ENCODE data around the gene TRIM40. TPM values are rescaled to one million over a fixed set of nuclear protein-coding genes. Genes with fewer than 3 reads are reported as not detected.

TRIM40 gene
- total and polyA plus RNA-seq, 2 of the 13 experiments (the other 11 are each of a cell fraction or from before 2014, with no cell fraction given), result 0.58 TPM; not detected in 1

- peak; percentile 86 for TF ChIP-seq CTCF (CRISPR knock-in tag; IDR thresholded peaks at IDR 0.05)
- TF ChIP-seq PRPF4 (IDR thresholded peaks at IDR 0.05; ENCODE audit: low read depth, low read length, poor library complexity, severe bottlenecking), result no peak
- TF ChIP-seq TARDBP (CRISPR knock-in tag; IDR thresholded peaks at IDR 0.05), result peak; percentile 32; the same call in 1 of the 2 replicates
- no peak for TF ChIP-seq KMT2A (CRISPR knock-in tag; IDR thresholded peaks at IDR 0.05)
- TF ChIP-seq RARG (CRISPR knock-in tag; IDR thresholded peaks at IDR 0.05; ENCODE audit: low read depth), result no peak
- no peak for TF ChIP-seq TBP (CRISPR knock-in tag; IDR thresholded peaks at IDR 0.05)
- TF ChIP-seq ZNF710 (CRISPR knock-in tag; IDR thresholded peaks at IDR 0.05; ENCODE audit: borderline replicate concordance), result 0 out of 2 replicates have a peak, but pooled peaks have one; percentile 36
- TF ChIP-seq THAP11 (CRISPR knock-in tag; IDR thresholded peaks at IDR 0.05), result 0 out of 2 replicates have a peak, but pooled peaks have one; percentile 37
- TF ChIP-seq FLYWCH1 (CRISPR knock-in tag; IDR thresholded peaks at IDR 0.05), result no peak
- no peak for TF ChIP-seq ZBTB49 (CRISPR knock-in tag; IDR thresholded peaks at IDR 0.05; ENCODE audit: borderline replicate concordance)
- 0 out of 2 replicates have a peak, but pooled peaks have one; percentile 19 for TF ChIP-seq FOXK1 (CRISPR knock-in tag; IDR thresholded peaks at IDR 0.05; ENCODE audit: borderline replicate concordance, low read depth)
- peak; percentile 32; the same call in 1 of the 2 replicates for TF ChIP-seq PAXIP1 (CRISPR knock-in tag; conservative IDR thresholded peaks at IDR 0.05)
- no peak for TF ChIP-seq ESRRA (CRISPR knock-in tag; IDR thresholded peaks at IDR 0.05; ENCODE audit: low read depth)
- TF ChIP-seq STAG1 (CRISPR knock-in tag; IDR thresholded peaks at IDR 0.05), result peak; percentile 89
- TF ChIP-seq HES4 (CRISPR knock-in tag; IDR thresholded peaks at IDR 0.05; ENCODE audit: borderline replicate concordance), result no peak
- TF ChIP-seq MTA3 (CRISPR knock-in tag; IDR thresholded peaks at IDR 0.05), result no peak
- TF ChIP-seq XRCC5 (optimal IDR thresholded peaks at IDR 0.05; ENCODE audit: low read length), result no peak
- TF ChIP-seq MIER3 (CRISPR knock-in tag; IDR thresholded peaks at IDR 0.05; ENCODE audit: borderline replicate concordance), result 0 out of 2 replicates have a peak, but pooled peaks have one; percentile 39
Observed at GRCh38 chr6:30169658-30170614, 34.0 kb downstream of the TRIM40 start (continued).

All from HepG2 (cell line).